Muscle of back (tissue), 11 donors: ENCODE data around the gene TLE2. TPM values are rescaled to one million over a fixed set of nuclear protein-coding genes. Genes with fewer than 3 reads are reported as not detected.

Source experiments
- DNase-seq, 3 donors: peaks; one replicate each; pipeline versions ENCODE4 v3.0.0 to v3.0.0-alpha.2; 2013
- polyA plus RNA-seq, 10 donors: library from polyadenylated mRNA; unstranded; fragments of 120-200 nt; gene quantifications; one replicate each; pipeline ENCODE4 v1.2.1, GENCODE V29; 2013; ENCODE audit not compliant: insufficient read length in 10 of 10

Gene TLE2
- polyA plus RNA-seq, 10 donors = 22.1 to 34.1 (median 26.1) TPM

GRCh38 chr19:2952953-2953481, 76.1 kb downstream of the TLE2 start:
- DNase-seq = no peak

- peak; percentile 99 for DNase-seq
Observed at GRCh38 chr19:2950286-2951124, 78.6 kb downstream of the TLE2 start.

GRCh38 chr19:2949939-2950285, 79.2 kb downstream of the TLE2 start:
- peak in 1 of 3 donors; percentile 34 for DNase-seq

Other genes starting within 250 kb of the TLE2 start
- 10 to 100 TPM; 67.0 to 89.5 (median 79.3) TPM for gene SGTA, start 246.0 kb downstream of the TLE2 start, polyA plus RNA-seq
- gene THOP1, start 243.8 kb downstream of the TLE2 start, polyA plus RNA-seq = 10 to 100 TPM; 34.6 to 54.8 (median 42.9) TPM
- gene ZNF554, start 209.4 kb downstream of the TLE2 start, polyA plus RNA-seq = 1 to 10 TPM; 4.5 to 7.7 (median 5.3) TPM
- 10 to 100 TPM; 11.0 to 20.9 (median 13.1) TPM for gene ZNF555, start 187.8 kb downstream of the TLE2 start, polyA plus RNA-seq
- 10 to 100 TPM; 21.6 to 50.3 (median 35.9) TPM for gene ZNF556, start 161.9 kb downstream of the TLE2 start, polyA plus RNA-seq
- 1 to 10 TPM; 2.2 to 4.9 (median 3.0) TPM for gene ZNF57, start 128.4 kb downstream of the TLE2 start, polyA plus RNA-seq
- 1 to 10 TPM; 3.6 to 8.9 (median 5.0) TPM for gene ZNF77, start 84.3 kb downstream of the TLE2 start, polyA plus RNA-seq
- under 1 TPM; 0.30 to 0.91 (median 0.55) TPM for gene TLE6, start 51.7 kb downstream of the TLE2 start, polyA plus RNA-seq
- 100 to 1,000 TPM; 595 to 763 (median 675) TPM for gene TLE5, start 33.2 kb upstream of the TLE2 start, polyA plus RNA-seq
- 10 to 100 TPM; 47.1 to 69.0 (median 58.5) TPM for gene GNA11, start 65.1 kb upstream of the TLE2 start, polyA plus RNA-seq
- 1 to 10 TPM; 1.4 to 3.3 (median 1.8) TPM for gene GNA15, start 106.8 kb upstream of the TLE2 start, polyA plus RNA-seq
- gene S1PR4, start 149.5 kb upstream of the TLE2 start, polyA plus RNA-seq = 1 to 10 TPM in 1 of 10 donors, under 1 TPM in 9; 0.24 to 3.6 (median 0.44) TPM
- gene NCLN, start 156.7 kb upstream of the TLE2 start, polyA plus RNA-seq = 10 to 100 TPM; 20.8 to 37.5 (median 28.4) TPM
- under 1 TPM; 0.08 to 0.58 (median 0.39) TPM for gene CELF5, start 195.4 kb upstream of the TLE2 start, polyA plus RNA-seq